Neural cell (in vitro differentiated cells): ENCODE data around the gene MTPN. TPM values are rescaled to one million over a fixed set of nuclear protein-coding genes. Genes with fewer than 3 reads are reported as not detected.

Experiments used
- H2AFZ ChIP-seq: fragments of 200-600, 300-800 bp; sonication (generic), shearing (Covaris generic); 2 replicates; pipeline ENCODE4 v1.6.0; 2014; ENCODE audit warnings: low read depth, mild to moderate bottlenecking, antibody characterized with exemption, low read length, moderate library complexity
- H3F3A ChIP-seq: fragments of 200-600 bp; shearing (Covaris generic); 2 replicates; pipeline ENCODE4 v1.6.1; 2016; ENCODE audit warnings: mild to moderate bottlenecking, moderate library complexity, mixed read lengths, antibody characterized with exemption, low read length; ENCODE audit not compliant: insufficient read depth, poor library complexity, severe bottlenecking
- H3K27ac ChIP-seq: fragments of 200-600, 300-800 bp; sonication (generic), shearing (Covaris generic); 2 replicates; pipeline ENCODE4 v1.5.1; 2014; ENCODE audit warnings: mild to moderate bottlenecking, low read length, moderate library complexity
- H3K27me3 ChIP-seq: fragments of 300-800, 200-600 bp; sonication (generic), shearing (Covaris generic); 2 replicates; pipeline ENCODE4 v1.6.0; 2014; ENCODE audit warnings: mild to moderate bottlenecking, low read depth, low read length, moderate library complexity; ENCODE audit not compliant: insufficient read depth
- H3K36me3 ChIP-seq: fragments of 300-800, 200-600 bp; sonication (generic), shearing (Covaris generic); 2 replicates; pipeline ENCODE4 v1.5.1; 2014; ENCODE audit warnings: mild to moderate bottlenecking, antibody characterized with exemption, low read length, moderate library complexity; ENCODE audit not compliant: insufficient read depth
- H3K4me2 ChIP-seq: fragments of 300-800, 200-600 bp; sonication (generic), shearing (Covaris generic); 2 replicates; pipeline ENCODE4 v1.6.0; 2014; ENCODE audit warnings: mild to moderate bottlenecking, low read length
- H3K4me3 ChIP-seq: fragments of 300-800, 200-600 bp; sonication (generic), shearing (Covaris generic); 2 replicates; pipeline ENCODE4 v1.5.1; 2014; ENCODE audit warnings: mild to moderate bottlenecking, low read length, moderate library complexity
- H3K79me2 ChIP-seq: fragments of 200-600 bp; shearing (Covaris generic); replicated peaks from 2 replicates; pipeline ENCODE4 v1.6.0; 2014; ENCODE audit warnings: mild to moderate bottlenecking, low read length, moderate library complexity; ENCODE audit not compliant: insufficient read depth
- H3K9ac ChIP-seq: fragments of 300-800, 200-600 bp; sonication (generic), shearing (Covaris generic); 2 replicates; pipeline ENCODE4 v1.6.1; 2016; ENCODE audit warnings: mild to moderate bottlenecking, low read length, mixed read lengths
- H3K9me2 ChIP-seq: fragments of 200-600 bp; shearing (Covaris generic); 2 replicates; pipeline ENCODE4 v1.6.1; 2016; ENCODE audit warnings: mild to moderate bottlenecking, low read length, mixed read lengths; ENCODE audit not compliant: insufficient read depth
- H3K9me3 ChIP-seq: fragments of 200-600, 300-800 bp; sonication (generic), shearing (Covaris generic); 2 replicates; pipeline ENCODE4 v1.6.1; 2016; ENCODE audit warnings: mild to moderate bottlenecking, mixed run types, low read length, moderate library complexity, mixed read lengths
- H4K20me1 ChIP-seq: fragments of 200-600 bp; shearing (Covaris generic); 2 replicates; pipeline ENCODE4 v1.6.1; 2016; ENCODE audit warnings: mild to moderate bottlenecking, mixed run types; ENCODE audit not compliant: insufficient read depth
- CTCF ChIP-seq: fragments of 450-650 bp; IDR thresholded peaks from 2 replicates; pipeline ENCODE4 v1.5.1; 2014; ENCODE audit warnings: antibody characterized with exemption, mild to moderate bottlenecking, moderate library complexity; ENCODE audit not compliant: poor library complexity, severe bottlenecking
- EP300 ChIP-seq: fragments of 450-650 bp; conservative IDR thresholded peaks from 2 replicates; pipeline ENCODE4 v1.6.1; 2014; ENCODE audit warnings: antibody characterized with exemption, mild to moderate bottlenecking, moderate library complexity; ENCODE audit not compliant: poor library complexity, severe bottlenecking
- EZH2 ChIP-seq: fragments of 200-600, 300-800 bp; shearing (Covaris generic), sonication (generic); IDR thresholded peaks from 2 replicates; pipeline ENCODE4 v1.6.1; 2014; ENCODE audit warnings: antibody characterized with exemption, low read length, borderline replicate concordance, mild to moderate bottlenecking; ENCODE audit not compliant: insufficient read depth, poor library complexity, severe bottlenecking
- MXI1 ChIP-seq: fragments of 450-650 bp; conservative IDR thresholded peaks from 2 replicates; pipeline ENCODE4 v1.6.1; 2014; ENCODE audit warnings: antibody characterized with exemption, mild to moderate bottlenecking; ENCODE audit not compliant: poor library complexity, severe bottlenecking
- POLR2AphosphoS5 ChIP-seq: IDR thresholded peaks from 2 replicates; pipeline ENCODE4 v1.6.1; 2012
- RAD21 ChIP-seq: fragments of 450-650 bp; conservative IDR thresholded peaks from 2 replicates; pipeline ENCODE4 v1.6.1; 2014; ENCODE audit warnings: antibody characterized with exemption, mild to moderate bottlenecking, moderate library complexity
- SMC3 ChIP-seq: fragments of 450-650 bp; conservative IDR thresholded peaks from 2 replicates; pipeline ENCODE4 v1.6.1; 2014; ENCODE audit warnings: antibody characterized with exemption, mild to moderate bottlenecking, moderate library complexity; ENCODE audit not compliant: poor library complexity
- TAF1 ChIP-seq: IDR thresholded peaks from 2 replicates; pipeline ENCODE4 v1.6.1; 2012; ENCODE audit warnings: low read depth
- polyA plus RNA-seq: library from polyadenylated mRNA; depleted of rRNA; stranded (reverse); fragments of >200 nt; gene quantifications from 2 replicates; pipeline ENCODE4 v1.2.3, GENCODE V29; 2014
- TF ChIP-seq, protein P1 (sequence below): IDR thresholded peaks from 2 replicates; pipeline ENCODE4 v1.6.1; 2012; ENCODE audit warnings: borderline replicate concordance

MTPN gene
- polyA plus RNA-seq, 1 donor from 2014 or later = 133 TPM

DNA sequence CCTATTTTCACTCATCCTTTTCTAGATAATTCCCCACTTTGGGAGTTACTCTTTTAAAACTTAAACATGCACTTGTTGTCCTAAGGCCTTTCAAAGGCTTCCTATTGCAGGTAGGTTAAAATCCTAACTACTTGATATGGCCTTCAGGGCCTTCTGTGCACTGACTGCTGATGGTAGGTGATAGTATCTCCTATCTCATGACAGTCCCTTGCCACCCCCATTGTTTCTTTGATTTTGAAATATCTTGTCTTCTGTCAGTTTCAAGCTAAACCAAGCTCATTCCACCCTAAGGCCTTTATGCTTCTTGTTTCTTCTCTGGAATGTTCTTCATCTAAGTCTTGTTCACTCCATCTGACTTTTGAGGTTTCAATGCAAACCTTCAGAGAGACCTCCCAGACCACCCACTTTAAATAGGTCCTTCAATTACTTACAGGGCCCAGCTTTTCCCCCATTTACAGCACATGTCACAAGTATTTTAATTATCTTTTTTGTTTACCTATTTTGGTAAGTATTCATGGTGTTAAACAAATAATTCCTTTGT is 2.4 kb upstream of the MTPN start:
- no peak overlapping the region for H3K9ac ChIP-seq
- H3K36me3 ChIP-seq = no peaks in the 10 kb centered on the region
- H3K4me2 ChIP-seq = no peak overlapping the region
- no peak overlapping the region for H3K27ac ChIP-seq
- peaks cover 24% of the 10 kb centered on the region for H3K79me2 ChIP-seq
- peaks cover 2% of the 10 kb centered on the region for H3F3A ChIP-seq
- H3K9me2 ChIP-seq = no peaks in the 10 kb centered on the region
- TF ChIP-seq CTCF = no peak
- no peak for TF ChIP-seq POLR2AphosphoS5
- TF ChIP-seq MXI1 = no peak
- TF ChIP-seq, protein P1, sequence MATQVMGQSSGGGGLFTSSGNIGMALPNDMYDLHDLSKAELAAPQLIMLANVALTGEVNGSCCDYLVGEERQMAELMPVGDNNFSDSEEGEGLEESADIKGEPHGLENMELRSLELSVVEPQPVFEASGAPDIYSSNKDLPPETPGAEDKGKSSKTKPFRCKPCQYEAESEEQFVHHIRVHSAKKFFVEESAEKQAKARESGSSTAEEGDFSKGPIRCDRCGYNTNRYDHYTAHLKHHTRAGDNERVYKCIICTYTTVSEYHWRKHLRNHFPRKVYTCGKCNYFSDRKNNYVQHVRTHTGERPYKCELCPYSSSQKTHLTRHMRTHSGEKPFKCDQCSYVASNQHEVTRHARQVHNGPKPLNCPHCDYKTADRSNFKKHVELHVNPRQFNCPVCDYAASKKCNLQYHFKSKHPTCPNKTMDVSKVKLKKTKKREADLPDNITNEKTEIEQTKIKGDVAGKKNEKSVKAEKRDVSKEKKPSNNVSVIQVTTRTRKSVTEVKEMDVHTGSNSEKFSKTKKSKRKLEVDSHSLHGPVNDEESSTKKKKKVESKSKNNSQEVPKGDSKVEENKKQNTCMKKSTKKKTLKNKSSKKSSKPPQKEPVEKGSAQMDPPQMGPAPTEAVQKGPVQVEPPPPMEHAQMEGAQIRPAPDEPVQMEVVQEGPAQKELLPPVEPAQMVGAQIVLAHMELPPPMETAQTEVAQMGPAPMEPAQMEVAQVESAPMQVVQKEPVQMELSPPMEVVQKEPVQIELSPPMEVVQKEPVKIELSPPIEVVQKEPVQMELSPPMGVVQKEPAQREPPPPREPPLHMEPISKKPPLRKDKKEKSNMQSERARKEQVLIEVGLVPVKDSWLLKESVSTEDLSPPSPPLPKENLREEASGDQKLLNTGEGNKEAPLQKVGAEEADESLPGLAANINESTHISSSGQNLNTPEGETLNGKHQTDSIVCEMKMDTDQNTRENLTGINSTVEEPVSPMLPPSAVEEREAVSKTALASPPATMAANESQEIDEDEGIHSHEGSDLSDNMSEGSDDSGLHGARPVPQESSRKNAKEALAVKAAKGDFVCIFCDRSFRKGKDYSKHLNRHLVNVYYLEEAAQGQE = no peak
- no peak for TF ChIP-seq TAF1
- no peak for TF ChIP-seq SMC3
- TF ChIP-seq EZH2 = no peak
- TF ChIP-seq EP300 = no peak
- TF ChIP-seq RAD21 = no peak
- H3K4me3 ChIP-seq = no peak overlapping the region
- no peaks in the 10 kb centered on the region for H4K20me1 ChIP-seq
- no peaks in the 10 kb centered on the region for H3K27me3 ChIP-seq
- H2AFZ ChIP-seq = no peak overlapping the region
- H3K9me3 ChIP-seq = no peaks in the 10 kb centered on the region

DNA sequence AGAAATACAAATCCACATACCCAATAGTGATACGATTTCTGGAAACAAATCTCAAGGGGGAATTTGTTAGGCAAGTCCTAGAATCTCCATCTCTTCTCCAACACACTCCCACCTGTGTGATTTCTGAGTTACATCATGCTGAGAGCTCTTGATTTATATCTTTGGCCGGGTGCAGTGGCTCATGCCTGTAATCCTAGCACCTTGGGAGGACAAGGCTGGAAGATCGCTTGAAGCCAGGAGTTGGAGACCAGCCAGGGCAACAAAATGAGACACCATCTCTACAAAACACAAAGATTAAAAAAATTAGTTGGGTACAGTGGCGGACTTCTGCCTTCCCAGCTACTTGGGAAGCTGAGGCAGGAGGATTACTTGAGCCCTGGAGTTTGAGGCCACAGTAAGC is 1.5 kb upstream of the MTPN start:
- Histone ChIP-seq H3K36me3 (no peaks in the 10 kb centered on the region), H3K4me3 (no peak overlapping the region), H3K79me2 (peaks cover 33% of the 10 kb centered on the region), H3K9me3 (no peaks in the 10 kb centered on the region), H2AFZ (no peak overlapping the region), H4K20me1 (no peaks in the 10 kb centered on the region), H3F3A (peaks cover 2% of the 10 kb centered on the region), H3K27ac (no peak overlapping the region), H3K9ac (no peak overlapping the region), H3K4me2 (no peak overlapping the region), H3K27me3 (no peaks in the 10 kb centered on the region), H3K9me2 (no peaks in the 10 kb centered on the region)
- TF ChIP-seq MXI1 (no peak), EP300 (no peak), CTCF (no peak), TAF1 (no peak), SMC3 (no peak), EZH2 (no peak), POLR2AphosphoS5 (no peak), RAD21 (no peak)
- TF ChIP-seq, protein P1 = no peak
